ENCODE results near the gene ST6GALNAC2. TPM values are rescaled to one million over a fixed set of nuclear protein-coding genes. Genes with fewer than 3 reads are reported as not detected.
A peak's percentile ranks its signal among the peaks of the same experiment; 100 is the strongest.

ST6GALNAC2 gene
- total and polyA plus RNA-seq, 12 donors = 1.5 to 8.4 (median 5.7) TPM

- Histone ChIP-seq H3K4me3 (no peak overlapping the region), H3K27me3 (peaks cover 0 to 5% (median 0%) of the 10 kb centered on the region in 7 donors), H3K36me3 (no peaks in the 10 kb centered on the region), H3K4me1 (peaks cover 0 to 43% (median 18%) of the 10 kb centered on the region in 9 donors), H3K27ac (peak overlapping the region in 2 of 10 donors; percentile 1 to 18), H3K9me3 (no peaks in the 10 kb centered on the region)
- ATAC-seq = no peak
- TF ChIP-seq, protein P1, sequence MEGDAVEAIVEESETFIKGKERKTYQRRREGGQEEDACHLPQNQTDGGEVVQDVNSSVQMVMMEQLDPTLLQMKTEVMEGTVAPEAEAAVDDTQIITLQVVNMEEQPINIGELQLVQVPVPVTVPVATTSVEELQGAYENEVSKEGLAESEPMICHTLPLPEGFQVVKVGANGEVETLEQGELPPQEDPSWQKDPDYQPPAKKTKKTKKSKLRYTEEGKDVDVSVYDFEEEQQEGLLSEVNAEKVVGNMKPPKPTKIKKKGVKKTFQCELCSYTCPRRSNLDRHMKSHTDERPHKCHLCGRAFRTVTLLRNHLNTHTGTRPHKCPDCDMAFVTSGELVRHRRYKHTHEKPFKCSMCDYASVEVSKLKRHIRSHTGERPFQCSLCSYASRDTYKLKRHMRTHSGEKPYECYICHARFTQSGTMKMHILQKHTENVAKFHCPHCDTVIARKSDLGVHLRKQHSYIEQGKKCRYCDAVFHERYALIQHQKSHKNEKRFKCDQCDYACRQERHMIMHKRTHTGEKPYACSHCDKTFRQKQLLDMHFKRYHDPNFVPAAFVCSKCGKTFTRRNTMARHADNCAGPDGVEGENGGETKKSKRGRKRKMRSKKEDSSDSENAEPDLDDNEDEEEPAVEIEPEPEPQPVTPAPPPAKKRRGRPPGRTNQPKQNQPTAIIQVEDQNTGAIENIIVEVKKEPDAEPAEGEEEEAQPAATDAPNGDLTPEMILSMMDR (IDR thresholded peaks at IDR 0.05) = no peak
- 81 to 86% methylated on average over 8 of the region's 8 CpGs for WGBS, 2 donors
- intact Hi-C loops (cut with DNase I) = no loop called here
- DNase-seq = no peak
Measured at GRCh38 chr17:76601065-76601464, 15.4 kb upstream of the ST6GALNAC2 start.

DNA sequence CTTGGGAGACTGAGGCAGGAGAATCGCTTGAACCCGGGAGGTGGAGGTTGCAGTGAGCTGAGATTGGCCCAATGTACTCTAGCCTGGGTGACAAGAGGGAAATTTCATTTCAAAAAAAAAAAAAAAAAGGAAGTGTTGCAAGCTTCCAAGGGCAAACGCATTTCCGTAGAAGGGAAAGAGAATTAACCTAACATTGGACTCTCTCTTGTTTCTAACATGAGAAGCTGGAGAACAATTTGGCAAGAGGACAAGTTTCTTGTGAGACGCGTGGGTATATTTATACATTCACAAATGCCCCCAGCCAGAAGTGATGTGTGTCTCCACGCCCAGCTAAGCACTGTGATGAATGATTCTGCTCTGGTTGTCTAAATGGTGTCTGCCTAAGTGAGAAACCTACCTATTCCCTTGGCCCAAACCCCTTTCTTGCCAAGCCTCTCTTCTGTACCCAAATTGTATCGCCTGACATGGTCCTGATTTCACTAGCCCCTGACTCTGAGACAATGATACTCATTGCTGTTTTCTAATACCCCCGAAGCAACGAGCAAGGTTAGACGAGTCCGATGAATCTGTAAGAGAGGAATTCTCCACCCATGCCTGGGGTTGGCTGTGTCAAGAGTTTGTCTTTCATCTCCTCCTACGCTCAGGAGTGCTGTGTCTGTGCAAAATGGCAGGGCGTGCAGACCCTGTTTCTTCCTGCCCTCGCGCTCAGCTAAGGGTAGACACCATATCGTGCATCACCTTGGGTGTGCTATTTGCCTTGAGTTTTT lies 14.2 kb upstream of the ST6GALNAC2 start:
- Histone ChIP-seq H3K27ac (peak overlapping the region in 2 of 10 donors; percentile 1 to 55), H3K36me3 (no peaks in the 10 kb centered on the region), H3K4me1 (peaks cover 0 to 43% (median 18%) of the 10 kb centered on the region in 9 donors), H3K9me3 (no peaks in the 10 kb centered on the region), H3K4me3 (no peak overlapping the region), H3K27me3 (no peaks in the 10 kb centered on the region)
- 69 to 70% methylated on average over 17 of the region's 17 CpGs for WGBS, 2 donors
- TF ChIP-seq, protein P1 (IDR thresholded peaks at IDR 0.05) = no peak
- no peak for DNase-seq
- peak in 5 of 8 donors; percentile 17 to 67 (median 37) for ATAC-seq
- intact Hi-C loops (cut with DNase I) = no loop called here

DNA sequence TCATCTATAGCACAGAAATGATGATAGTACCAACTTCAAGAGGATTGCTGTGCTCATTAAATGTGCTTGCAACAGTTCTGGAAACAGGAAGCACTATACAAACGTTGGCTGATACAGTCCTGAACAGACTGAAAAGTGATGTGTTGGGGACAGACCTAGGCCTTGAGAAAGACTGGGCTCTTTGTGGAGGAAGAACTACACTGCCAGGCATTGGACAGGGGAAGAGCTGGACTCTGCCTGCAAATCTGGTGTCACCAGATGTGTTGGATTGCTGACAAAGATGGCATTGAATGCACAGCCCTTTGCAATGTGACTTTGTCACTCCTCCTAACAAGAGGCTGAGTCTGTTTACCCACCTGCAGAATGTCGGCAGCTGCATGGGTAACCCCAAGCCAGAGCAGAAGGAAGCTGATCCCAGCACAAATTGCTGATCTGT lies 12.4 kb upstream of the ST6GALNAC2 start:
- Histone ChIP-seq H3K36me3 (no peaks in the 10 kb centered on the region), H3K4me1 (peaks cover 0 to 43% (median 18%) of the 10 kb centered on the region in 9 donors), H3K4me3 (no peak overlapping the region), H3K27ac (peak overlapping the region in 1 of 10 donors; percentile 29), H3K27me3 (no peaks in the 10 kb centered on the region), H3K9me3 (no peaks in the 10 kb centered on the region)
- WGBS, 2 donors = 53 to 59% methylated on average over 2 of the region's 2 CpGs
- DNase-seq (no peak), ATAC-seq (peak in 3 of 8 donors; percentile 52 to 63 (median 52))
- intact Hi-C loops (cut with DNase I) = no loop called here
- TF ChIP-seq, protein P1 (IDR thresholded peaks at IDR 0.05) = no peak

- Histone ChIP-seq H3K27ac (peak overlapping the region in 1 of 10 donors; percentile 29), H3K36me3 (no peaks in the 10 kb centered on the region), H3K9me3 (no peaks in the 10 kb centered on the region), H3K4me3 (no peak overlapping the region), H3K4me1 (peaks cover 0 to 43% (median 18%) of the 10 kb centered on the region in 9 donors), H3K27me3 (no peaks in the 10 kb centered on the region)
- intact Hi-C loops (cut with DNase I) = no loop called here
- ATAC-seq (peak in 2 of 8 donors; percentile 27 to 67), DNase-seq (no peak)
- TF ChIP-seq, protein P1 (IDR thresholded peaks at IDR 0.05) = no peak
- WGBS, 2 donors = 66 to 74% methylated on average over 12 of the region's 12 CpGs
Measured at GRCh38 chr17:76597156-76598003, 11.7 kb upstream of the ST6GALNAC2 start.
